ENCODE measurements around the gene SLC1A4.

DNA sequence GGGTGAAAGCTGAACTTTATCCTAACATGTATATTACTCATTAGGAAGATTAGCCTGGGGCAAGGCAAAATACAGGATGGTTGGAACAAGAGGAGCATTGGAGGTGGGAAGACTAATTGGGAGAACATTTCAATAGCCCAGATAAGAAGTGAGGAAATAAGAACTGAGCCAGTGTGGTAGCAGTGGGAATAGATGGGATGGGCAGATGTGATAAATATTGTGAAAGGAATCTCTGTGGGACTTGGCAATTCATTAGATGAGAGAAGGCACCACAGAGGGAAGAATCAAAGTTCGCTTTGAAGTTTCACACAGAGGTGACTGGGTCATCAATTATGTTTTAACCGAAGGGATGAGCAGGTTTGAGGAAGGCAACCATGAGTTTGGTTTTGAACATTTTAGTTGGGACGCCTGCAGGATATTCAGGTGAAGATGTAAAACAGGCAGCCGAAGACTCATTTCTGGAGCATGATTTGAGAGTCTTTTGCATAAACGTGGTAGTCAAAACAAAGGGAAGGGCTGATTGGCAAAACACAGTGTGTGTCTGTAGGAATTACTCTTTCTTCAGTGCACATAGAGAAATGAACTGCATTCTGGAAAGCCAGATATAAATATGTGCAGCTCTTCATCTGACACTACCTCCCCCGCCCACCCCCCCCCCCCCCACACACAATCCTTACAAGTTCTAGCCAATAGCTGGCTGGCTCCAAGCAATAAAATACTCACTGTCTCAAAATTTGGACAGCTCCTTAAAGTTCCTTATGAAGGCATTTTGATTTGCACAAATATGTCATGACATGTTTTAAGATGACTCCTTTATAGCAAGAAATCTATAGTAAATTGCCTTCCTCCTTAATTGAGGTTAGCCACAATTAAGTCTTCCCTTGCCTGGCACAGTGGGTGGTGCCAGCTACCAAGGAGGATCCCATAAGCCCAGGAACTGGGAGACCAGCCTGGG is 1.9 kb upstream of the SLC1A4 start:
- TF ChIP-seq TAF1 (IDR thresholded peaks at IDR 0.05; ENCODE audit: low read depth, low read length) (no peak), POLR2AphosphoS5 (IDR thresholded peaks at IDR 0.05; ENCODE audit: low read depth, low read length) (peak; percentile 28; the same call in 1 of the 2 replicates), POLR2A (IDR thresholded peaks at IDR 0.05; ENCODE audit: low read depth, low read length) (peak; percentile 76), SPI1 (IDR thresholded peaks at IDR 0.05; ENCODE audit: low read depth, low read length) (0 out of 2 replicates have a peak, but pooled peaks have one; percentile 11), POU2F2 (IDR thresholded peaks at IDR 0.05; ENCODE audit: low read depth, low read length) (peak; percentile 98), PAX5 (IDR thresholded peaks at IDR 0.05; ENCODE audit: insufficient read depth, low read length, severe bottlenecking) (no peak)
